Fibroblast of skin of scalp (primary cell): ENCODE measurements around the gene IP6K3.

Source experiments
- DNase-seq: peaks from one replicate; pipeline ENCODE4 v3.0.0-alpha.2; 2013

Gene IP6K3

DNA sequence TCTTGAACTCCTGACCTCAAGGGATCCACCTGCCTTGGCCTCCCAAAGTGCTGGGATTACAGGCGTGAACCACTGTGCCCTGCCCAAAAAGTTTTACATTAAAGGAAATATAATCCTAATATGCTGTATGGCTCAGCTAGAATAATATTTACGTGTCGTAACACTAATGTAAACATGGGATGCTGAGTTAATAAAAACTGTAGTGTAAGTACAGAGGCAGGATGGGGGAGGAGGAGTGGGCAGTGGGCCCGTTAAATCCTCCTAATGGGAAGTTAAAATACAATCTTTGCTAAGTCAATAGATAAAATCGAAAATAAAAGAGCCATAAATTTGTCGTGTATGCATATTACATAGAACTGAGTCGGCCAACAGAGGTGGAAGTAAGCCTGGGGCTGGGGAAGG lies 12.1 kb upstream of the IP6K3 start:
- DNase-seq = no peak

DNA sequence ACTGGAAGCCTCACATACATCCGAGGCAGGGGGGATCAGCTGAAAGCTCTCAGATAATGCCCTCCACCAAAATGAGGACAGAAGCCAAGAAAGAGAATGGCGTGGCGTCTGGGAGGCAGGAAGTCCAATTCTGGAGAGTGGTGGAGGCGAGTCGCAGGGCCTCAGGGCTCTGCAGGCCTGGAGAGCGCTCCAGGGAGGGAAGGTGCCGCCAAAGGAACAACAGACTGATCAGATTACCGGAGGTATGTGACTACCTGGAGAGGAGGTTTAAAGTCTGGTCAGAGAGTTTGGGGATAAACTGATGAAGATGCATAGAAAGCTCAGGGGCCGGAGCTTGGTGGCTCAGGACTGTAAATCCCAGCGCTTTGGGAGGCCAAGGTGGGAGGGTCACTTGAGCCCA lies 11.2 kb upstream of the IP6K3 start:
- no peak for DNase-seq

DNA sequence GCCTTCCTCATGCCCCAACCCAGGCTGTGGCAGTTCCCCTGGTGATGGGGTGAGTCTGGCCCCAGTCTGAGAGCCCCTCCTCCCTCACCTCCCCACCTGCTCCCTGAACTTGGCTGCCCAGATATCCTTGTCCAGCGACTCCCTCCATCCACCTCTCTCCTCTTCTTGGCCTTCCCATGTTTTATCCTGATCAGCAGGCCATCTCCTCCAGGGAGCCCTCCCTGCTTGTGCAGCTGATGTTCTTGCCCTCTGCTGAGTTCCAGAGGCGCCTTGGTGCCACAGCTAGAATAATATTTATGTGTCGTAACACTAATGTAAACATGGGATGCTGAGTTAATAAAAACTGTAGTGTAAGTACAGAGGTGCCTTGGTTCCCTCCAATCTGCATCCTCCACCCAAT lies 10.4 kb upstream of the IP6K3 start:
- no peak for DNase-seq

DNA sequence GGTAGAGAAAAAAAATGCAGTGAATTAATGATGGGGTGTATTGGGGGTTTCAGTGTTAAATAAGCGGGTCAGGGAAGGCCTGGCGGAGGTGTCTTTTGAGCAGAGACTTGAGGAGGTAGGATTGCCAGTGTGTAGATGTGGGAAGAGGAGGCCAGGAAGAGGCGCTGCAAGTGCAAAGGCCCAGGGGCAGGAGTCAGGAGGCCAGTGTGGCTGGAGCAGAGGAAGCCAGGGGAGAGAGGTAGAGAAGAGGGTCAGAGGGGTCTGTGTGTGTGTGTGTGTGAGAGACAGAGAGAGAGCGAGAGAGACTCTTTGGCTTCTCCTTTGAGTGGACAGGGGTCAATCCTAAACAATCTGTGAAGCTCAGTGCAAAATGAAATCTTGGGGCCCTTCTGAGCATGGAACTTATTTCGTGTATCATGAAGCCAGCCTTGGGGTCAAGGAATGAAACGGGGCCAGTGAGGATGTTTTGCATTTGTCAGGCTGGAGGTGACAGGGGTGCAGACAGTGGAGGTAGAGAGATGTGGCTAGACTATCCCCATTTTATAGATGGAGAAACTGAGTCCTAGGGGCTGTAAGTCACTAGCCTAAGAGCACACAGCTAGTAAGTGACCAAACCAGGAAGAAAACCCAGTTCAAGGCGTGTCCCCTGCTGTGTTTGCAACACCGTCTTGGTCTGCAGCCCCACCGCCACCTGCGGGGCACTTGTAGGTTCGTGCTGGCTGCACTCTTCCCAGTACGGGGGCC lies 9.7 kb upstream of the IP6K3 start:
- DNase-seq = no peak

DNA sequence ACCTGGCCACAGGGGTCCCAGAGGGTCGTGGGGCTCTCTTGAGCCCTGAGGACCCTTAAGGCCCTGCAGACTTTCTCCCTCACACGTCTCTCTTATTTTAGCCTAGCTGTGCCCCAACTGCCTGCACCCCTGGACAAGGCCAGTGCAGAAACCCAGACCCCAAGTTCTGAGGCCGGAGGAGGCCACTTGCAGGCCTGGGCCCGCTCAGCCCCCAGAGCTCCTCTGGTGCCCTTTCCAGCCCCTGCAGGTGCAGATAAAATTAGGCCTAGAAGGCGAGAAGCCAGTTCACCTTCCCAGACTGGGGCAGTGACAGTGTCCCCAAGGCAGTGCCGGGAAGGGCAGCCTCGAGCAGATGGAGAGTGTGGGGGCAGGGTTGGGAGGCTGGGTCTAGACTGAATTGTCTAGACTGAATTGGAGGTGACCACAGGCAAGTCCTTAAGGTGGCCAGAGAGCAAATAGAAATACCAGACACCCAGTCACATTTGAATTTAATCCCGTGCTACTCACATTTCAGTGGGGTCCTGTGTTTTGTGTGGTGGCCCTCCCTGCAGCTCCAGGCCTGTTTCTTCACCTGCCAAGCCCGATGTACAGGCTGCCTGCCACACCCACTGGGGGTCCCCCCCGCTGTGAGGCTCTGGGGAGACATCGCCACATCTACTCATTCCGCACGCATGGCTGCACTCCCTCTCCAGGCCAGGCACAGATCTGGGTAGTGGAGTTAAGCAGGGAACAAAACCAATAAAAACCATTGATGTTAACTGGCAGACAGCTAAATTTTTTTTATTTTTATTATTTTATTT lies 8.6 kb upstream of the IP6K3 start:
- DNase-seq = no peak

DNA sequence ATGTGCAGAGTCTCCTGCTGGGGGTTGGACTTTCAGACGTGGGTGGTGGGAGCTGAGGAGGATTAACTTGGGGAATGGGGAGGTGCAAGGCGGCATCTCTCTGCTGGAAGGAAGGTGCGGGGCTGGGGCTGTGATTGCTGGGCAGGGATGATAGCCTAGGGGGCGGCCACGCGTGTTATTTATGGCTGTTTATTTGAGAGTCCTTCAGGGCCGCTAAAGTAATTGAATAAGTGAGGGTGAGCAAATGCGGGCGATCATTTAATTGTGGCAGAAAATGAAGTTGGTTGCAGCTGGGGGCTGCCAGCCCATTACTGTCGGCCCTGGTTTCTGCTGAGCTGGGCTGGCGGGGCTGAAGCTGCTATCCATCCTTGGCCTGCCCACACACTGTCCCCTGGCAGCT lies 7.5 kb upstream of the IP6K3 start:
- DNase-seq = no peak

DNA sequence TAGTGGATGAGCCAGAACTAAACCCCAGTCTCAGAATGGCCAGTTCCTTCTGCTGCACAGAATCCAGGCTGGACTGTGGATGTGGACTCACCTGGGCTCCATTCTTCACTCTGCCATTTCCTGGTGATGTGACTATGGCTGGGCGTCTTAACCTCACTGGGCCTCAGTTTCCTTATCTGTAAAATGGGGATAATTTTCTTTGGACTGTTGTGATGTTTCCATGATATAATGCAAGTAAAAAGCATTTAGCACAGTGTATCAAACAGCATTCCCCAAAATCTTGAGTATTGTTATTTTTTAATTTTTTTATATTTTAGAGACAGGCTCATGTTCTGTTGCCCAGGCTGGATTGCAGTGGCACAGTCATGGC lies 5.9 kb upstream of the IP6K3 start:
- no peak for DNase-seq

DNA sequence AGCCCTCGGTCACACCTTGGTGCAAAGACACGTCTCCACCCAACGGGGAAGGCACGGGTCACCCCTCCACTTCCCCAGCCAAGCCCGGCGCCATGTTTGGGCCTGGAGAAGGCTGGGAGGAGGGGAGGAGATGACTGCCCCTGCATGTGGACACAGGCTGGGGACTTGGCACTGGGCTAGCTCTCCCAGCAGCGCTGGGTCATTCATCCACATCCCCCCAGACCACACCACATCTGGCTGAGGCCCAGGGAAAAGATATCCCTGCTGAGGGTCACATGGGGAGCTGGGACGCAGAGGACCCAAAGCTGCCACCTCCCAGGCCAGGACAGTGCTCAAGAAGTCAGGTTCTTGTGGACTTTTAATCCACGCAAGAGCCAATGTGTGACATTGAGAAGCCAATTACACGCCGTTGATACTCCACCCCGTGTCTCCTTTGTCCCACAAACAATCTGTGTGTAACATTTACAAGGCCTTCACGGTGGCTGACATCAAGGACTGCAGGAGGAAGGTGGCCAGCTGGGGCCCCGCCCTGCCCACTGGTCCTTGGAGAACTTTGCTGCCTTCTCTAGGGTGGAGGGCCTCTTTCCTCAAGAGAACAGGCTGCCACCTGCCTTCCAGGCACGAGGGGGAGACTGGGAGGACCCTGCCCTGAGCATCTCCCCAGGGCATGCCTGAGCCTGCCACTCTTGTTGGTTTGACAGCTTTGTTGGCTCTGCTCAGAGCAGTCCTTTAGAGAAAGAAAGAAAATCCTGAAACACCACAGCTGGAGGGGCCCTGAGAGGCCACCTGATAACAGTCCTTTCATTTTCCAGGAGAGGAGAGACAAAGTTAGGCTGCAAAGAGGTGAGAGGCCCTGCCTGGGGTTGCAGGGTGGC lies 5.3 kb upstream of the IP6K3 start:
- no peak for DNase-seq

DNA sequence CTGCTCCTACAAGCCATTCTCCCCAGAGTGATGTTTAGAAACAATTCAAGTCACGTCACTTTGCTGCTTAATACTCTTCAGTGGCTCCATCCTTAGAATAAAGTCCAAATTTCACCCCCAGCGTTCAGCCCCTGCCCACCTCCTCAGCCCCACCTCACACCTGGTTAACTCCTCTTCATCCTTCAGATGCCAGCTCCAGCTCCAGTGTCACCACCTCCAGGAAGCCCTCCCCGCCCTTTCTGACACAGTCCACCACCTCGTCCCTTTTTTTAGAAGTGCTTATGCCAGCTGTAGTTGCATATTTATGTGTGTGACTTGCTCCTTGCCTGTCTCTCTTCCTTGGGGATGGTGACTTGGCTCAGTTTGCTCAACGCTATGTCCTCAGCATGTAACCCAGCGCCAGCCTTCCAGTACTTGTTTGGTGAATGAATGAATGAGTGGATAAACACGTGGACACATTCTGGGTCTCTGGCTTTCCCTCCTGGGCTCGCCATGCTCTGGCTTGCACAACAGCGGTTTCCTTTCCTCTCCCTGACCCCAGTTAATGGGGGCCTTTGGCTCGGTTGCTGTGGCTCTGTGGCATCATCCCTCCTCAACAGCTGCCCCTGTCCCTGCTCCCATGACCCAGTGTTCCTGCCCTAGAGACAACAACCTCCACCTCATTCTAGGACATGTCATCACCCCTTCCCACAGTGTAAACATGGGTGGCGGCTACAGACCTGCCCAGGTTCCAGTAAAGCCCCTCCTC lies 3.7 kb upstream of the IP6K3 start:
- no peak for DNase-seq

DNA sequence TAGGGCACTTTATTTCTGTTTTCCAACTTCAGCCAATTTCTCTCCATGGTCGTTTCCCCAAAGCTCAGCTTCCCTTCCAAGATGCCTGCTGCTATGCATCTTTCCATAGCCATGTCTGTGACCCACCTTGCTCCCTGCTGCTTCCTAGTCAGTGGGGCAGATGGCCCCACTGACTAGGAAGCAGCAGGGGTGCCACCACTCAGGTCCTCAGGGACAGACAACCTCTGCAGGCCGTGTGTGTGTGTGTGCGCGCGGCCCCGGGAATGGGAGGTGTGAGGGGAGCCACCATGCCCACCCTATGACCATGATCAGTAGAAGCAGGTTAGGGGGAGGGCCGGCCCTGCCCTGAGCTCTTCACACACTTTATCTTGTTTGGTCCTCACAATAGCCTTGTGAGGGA lies 2.7 kb upstream of the IP6K3 start:
- DNase-seq = no peak

DNA sequence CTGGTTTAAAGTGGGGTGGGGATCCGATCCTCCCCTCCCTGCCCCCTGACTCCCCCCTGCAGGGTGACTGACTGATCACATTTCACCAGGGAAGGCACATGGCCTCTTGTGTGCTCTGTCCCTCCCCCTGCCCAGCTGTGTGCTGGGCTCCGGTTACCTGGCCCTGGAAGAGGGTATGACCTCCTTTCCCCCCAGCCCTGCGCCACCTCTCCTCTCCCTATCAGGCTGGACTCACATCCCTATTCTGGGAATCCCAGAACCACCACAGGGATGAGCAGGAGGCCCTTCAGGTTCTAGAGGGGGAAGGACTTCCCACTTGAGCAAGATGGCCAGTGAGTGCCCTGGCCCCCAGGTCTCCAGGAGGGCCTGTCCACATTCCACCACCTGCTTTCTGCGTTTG lies 2.1 kb upstream of the IP6K3 start:
- DNase-seq = no peak

DNA sequence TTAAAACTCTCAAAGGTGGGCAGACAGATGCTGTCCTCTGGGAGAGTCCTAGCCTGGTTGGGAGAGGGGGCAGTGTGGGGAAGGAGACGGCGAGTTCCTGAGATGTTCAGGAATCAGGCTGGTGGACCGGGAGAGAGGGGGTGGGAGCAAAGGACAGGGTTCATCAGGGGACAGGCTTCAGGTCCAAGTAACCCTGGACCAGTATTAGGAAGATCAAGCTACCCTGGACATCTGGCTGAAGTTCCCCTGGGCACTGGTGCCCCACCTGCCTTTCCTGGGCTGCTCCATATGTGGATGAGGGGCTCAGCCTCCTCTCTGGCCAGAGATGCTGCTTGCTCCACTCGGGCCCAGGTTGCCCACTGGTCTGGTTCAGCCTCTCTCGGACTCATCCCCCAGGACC lies 1.1 kb upstream of the IP6K3 start:
- DNase-seq = no peak

DNA sequence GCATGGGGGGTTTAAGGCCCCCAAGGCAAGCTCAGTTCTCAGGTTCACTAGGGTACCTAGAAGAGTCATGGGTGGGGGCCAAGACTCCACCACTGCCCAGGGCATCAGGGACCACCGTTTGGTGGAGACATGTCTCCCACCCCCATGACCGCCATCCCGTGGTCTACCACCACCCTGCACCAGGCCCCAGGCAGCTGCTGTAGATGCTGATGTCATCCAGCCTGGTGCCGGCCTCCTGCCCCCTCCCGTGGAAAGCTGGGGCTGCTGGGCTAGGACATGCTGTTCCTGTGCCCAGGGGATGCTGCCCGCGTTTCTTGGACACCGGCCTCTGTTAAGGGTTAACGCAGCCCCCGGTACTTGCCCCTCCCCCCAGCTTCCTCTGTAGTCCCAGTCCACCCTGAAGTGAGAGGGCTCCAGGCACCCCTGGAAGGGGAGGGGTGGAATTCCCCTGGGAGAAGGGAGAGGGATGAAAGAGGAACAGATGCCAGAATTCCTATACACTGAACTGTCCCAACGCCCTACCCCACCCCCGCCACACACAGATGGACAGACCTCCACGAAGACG lies 587 bp downstream of the IP6K3 start:
- peak; percentile 61 for DNase-seq

DNA sequence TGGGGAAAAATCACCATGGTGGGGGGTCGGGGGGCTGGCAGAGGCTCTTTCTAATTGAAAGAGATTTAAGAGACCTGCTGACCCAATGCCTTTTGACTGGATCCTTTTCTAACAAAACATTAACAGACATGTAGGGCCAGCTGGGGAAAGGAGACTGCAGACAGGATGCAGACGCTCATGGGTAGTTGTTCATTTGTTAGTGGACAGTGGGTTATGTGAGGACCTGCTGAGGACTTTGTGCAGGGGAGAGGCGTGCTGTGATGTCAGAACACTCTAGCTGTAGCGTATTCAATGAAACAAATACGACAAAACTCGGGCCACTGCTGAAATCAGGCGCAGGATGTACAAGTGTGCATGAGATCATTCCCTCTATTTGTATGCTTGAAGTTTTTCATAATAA lies 1.2 kb downstream of the IP6K3 start:
- no peak for DNase-seq

DNA sequence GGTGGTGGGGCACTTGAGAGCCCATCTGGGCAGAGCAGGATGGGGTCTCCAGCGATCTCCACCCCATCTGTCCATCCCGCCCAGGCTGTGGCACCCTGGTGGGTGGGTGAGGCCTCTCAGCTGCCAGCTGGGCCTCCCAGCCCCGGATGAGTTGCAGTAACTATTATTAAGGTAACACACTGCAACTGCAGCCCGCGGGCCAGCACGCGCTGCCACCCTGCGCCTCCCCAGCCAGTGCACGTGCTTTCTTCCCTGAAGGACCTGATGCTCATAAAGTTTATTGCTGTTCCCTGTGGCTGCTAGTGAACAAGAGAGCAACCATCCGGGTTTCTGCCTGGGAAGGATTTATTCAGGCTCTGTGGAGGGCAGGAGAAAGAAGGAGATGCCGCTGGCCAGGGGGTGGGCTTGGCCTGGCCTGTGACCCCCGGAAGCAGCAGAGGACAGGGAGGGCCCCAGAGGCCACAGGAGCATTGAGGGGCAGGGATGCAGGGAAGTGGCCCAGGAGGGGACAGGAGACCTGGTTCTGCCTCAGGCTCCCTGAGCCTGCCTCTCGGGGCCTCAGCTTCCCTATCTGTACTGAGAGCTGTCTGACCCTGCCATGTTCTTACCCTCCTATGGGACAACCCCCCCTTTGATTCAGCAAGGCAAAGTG lies 1.7 kb downstream of the IP6K3 start:
- DNase-seq = no peak

DNA sequence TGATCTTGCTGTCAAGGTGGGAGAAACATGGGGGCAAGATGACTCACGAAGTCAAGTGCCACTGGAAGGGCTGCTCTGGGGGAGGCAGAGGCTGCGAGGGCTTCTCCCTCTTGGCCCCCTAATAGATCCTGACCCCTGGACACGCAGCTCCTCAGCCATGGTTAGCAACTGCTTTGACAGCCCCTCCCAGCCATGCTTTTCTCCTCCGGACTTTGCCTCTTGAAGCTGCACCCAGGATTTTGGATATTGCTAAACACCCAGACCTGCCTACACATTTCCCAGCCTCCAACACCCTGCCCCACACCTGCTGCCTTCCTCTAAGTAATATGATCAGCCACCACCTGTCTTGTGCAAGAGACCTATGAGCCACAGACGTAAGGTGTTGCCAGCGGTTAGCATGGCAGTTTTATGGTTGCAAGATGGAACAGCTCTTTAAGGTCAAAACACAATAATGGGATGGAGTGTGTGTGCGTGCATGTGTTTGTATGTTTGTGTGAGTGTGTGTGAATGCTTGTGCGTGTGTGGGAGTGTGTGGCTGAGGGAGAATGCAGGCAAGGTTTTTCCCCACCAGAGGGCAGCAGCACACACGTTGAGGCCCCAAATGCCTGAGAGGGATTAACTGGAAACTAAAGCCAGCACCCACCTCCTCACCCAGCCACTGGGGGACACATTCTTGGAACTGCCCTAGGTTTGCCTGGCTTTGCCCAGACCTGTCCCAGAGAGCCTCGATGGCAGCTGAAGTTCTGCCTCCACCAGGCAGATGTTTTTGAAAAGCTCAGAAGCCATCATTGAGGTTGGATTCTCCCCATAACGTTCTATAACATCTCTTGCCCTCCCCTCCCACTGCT lies 2.5 kb downstream of the IP6K3 start:
- DNase-seq = peak; percentile 74

DNA sequence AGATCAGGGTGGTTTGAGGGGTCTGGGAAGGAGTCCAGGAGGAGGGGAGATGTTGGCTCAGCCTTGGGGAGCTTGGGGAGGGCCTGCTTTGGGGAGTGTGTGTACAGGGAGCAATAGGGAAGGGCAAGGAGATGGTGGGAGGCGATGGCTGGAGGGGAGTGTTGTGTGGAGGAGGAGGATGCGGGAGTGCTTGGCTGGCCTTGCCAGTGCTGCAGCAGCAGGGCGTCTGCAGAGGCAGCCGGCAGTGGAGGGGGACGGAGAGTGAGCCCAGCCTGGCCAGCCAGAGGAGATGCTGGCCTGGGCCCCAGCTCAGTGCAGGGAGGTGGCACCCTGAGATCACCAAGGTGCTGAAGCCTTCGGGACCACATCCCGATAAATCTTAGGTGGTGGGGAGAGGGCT lies 3.9 kb downstream of the IP6K3 start:
- no peak for DNase-seq

DNA sequence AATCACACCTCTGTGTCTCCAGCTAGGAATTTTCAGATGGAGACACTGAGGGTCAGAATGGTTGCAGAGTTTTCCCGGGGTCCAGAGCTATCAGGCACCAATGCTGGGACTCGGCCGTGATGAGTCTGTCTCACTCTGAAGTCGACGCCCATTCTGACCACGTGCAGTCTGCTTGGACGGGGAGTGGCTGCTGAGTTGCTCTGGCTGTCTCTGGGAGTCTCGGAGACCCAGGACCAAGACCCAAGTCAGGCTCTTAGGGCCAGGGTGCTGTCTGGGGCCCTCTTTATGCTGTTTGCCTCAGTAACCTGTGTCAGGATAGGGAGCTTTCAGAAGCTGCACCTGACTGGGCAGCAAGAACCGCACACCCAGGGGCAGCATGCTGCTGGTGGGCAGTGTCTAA lies 4.6 kb downstream of the IP6K3 start:
- no peak for DNase-seq

DNA sequence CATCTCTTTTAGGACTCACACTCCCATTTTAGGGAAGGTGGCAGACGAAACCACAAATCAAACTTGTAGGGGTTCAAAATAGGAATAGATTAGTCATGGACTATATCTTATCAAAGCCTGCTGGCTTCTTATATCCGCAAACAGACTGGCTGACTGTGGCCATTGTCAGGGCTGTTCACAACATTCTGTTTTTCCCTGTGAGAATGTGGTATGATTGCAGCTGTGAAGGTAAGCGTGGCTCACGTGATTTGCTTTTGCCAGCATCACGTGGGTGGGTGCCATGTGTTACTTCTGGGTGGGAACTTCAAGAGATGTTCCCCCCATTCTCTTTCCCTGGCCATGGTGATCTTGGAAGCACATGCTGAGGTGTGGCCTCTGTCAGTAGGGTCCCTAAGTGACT lies 5.9 kb downstream of the IP6K3 start:
- DNase-seq = no peak

DNA sequence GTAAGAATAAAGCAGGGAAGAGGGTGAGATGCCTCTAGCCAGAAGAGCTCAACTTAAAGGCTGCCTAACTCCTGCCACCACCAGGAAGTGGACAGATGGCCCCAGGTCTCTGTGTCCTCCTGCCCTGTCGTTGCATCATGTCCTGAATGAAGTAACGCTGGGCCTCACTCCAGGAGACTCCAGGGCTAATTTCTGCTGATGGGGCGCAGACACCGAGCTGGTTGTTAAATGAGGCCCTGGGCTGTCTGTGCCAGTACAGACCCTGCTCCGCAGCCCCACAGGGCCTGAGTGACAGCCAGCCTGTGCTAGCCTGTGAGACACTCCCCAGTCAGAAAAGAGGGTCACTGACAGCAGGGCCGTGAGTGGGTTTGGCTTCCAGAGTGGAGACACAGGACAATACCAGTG lies 6.5 kb downstream of the IP6K3 start:
- no peak for DNase-seq

DNA sequence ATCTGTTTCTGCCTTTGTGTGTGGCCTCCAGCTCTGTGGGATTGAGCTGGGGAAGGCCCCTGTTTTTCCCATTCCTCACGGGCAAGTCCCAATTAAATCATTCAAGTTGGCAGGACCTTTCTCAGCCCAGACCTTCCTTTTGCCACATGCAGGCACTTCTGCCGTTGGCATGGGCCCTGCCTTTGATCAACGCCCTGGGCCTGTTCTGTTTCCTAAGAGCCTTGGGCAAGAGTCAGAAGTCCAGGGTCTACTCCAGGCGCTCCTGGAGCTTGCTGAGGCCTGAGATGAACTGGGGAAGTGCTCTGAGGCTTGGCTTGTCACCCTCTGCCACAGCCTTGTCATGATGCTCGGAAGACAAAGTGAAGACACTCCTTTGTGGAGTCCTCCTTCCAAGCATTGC lies 7.1 kb downstream of the IP6K3 start:
- DNase-seq = no peak
